NCI-H2196 (cell line): ENCODE results near the gene GALNT2.

Source experiments
- DNase-seq: peaks from one replicate; lab custom pipeline; 2025; ENCODE audit not compliant: unreplicated experiment; lab: John Stamatoyannopoulos, UW

GALNT2 gene

GRCh38 chr1:230127105-230128054, 60.3 kb downstream of the GALNT2 start:
- no peak for DNase-seq

GRCh38 chr1:230128569-230129285, 61.7 kb downstream of the GALNT2 start:
- DNase-seq = no peak

- DNase-seq = no peak
These were observed 62.3 kb downstream of the GALNT2 start for GRCh38 chr1:230129341-230129740.

- no peak for DNase-seq
These were observed 63.3 kb downstream of the GALNT2 start for GRCh38 chr1:230130172-230130944.

GRCh38 chr1:230131457-230131856, 64.4 kb downstream of the GALNT2 start:
- DNase-seq = no peak

- no peak for DNase-seq
These were observed 65.7 kb downstream of the GALNT2 start for GRCh38 chr1:230132758-230133157.

- DNase-seq = no peak
These were observed 68.7 kb downstream of the GALNT2 start for GRCh38 chr1:230135726-230136125.

GRCh38 chr1:230136453-230137336, 69.7 kb downstream of the GALNT2 start:
- DNase-seq = no peak

- DNase-seq = no peak
These were observed 70.3 kb downstream of the GALNT2 start for GRCh38 chr1:230137337-230137815.

- no peak for DNase-seq
These were observed 71.7 kb downstream of the GALNT2 start for GRCh38 chr1:230138561-230139239.

- DNase-seq = no peak
These were observed 72.3 kb downstream of the GALNT2 start for GRCh38 chr1:230139315-230139714.

GRCh38 chr1:230139741-230140140, 72.7 kb downstream of the GALNT2 start:
- no peak for DNase-seq

- peak; percentile 32 for DNase-seq
These were observed 73.4 kb downstream of the GALNT2 start for GRCh38 chr1:230140221-230141020.

GRCh38 chr1:230141021-230141648, 74.1 kb downstream of the GALNT2 start:
- no peak for DNase-seq

- no peak for DNase-seq
These were observed 75.0 kb downstream of the GALNT2 start for GRCh38 chr1:230141797-230142607.

- no peak for DNase-seq
These were observed 75.7 kb downstream of the GALNT2 start for GRCh38 chr1:230142608-230143210.

GRCh38 chr1:230143534-230143933, 76.5 kb downstream of the GALNT2 start:
- no peak for DNase-seq
